Keratinocyte (primary cell): ENCODE measurements around the gene POMT2.

Experiments used
- CTCF ChIP-seq, 3 experiments: IDR thresholded peaks in 1 of 3; conservative IDR thresholded peaks in 1 of 3; optimal IDR thresholded peaks in 1 of 3; 2 replicates in 2 of 3; 3 replicates in 1 of 3; pipeline versions ENCODE3 to v1.5.1; 2011; ENCODE audit warnings: low read length in 3 of 3, mild to moderate bottlenecking in 3 of 3, moderate library complexity in 2 of 3, control low read depth in 1 of 3, inconsistent platforms in 1 of 3; ENCODE audit not compliant: insufficient read depth in 2 of 3; ENCODE audit errors: extremely low read depth in 1 of 3
- EZH2 ChIP-seq: IDR thresholded peaks from one replicate; pipeline ENCODE4 v1.6.1; 2012; ENCODE audit warnings: inconsistent platforms, mild to moderate bottlenecking, low read length, moderate library complexity

GRCh38 chr14:77306416-77306815, 14.3 kb downstream of the POMT2 start:
- TF ChIP-seq EZH2 (no peak), CTCF (optimal IDR thresholded peaks at IDR 0.05 in 1 of 3, IDR thresholded peaks at IDR 0.05 in 1 of 3, conservative IDR thresholded peaks at IDR 0.05 in 1 of 3; ENCODE audit: extremely low read depth in 1 of 3, insufficient read depth in 2 of 3, low read length in 3 of 3) (no peak)
